Neural cell (in vitro differentiated cells): ENCODE measurements around the gene CCDC71.

Experiments
- EP300 ChIP-seq: fragments of 450-650 bp; conservative IDR thresholded peaks from 2 replicates; pipeline ENCODE4 v1.6.1; 2014; ENCODE audit warnings: antibody characterized with exemption, mild to moderate bottlenecking, moderate library complexity; ENCODE audit not compliant: poor library complexity, severe bottlenecking
- EZH2 ChIP-seq: fragments of 200-600, 300-800 bp; shearing (Covaris generic), sonication (generic); IDR thresholded peaks from 2 replicates; pipeline ENCODE4 v1.6.1; 2014; ENCODE audit warnings: antibody characterized with exemption, low read length, borderline replicate concordance, mild to moderate bottlenecking; ENCODE audit not compliant: insufficient read depth, poor library complexity, severe bottlenecking
- MXI1 ChIP-seq: fragments of 450-650 bp; conservative IDR thresholded peaks from 2 replicates; pipeline ENCODE4 v1.6.1; 2014; ENCODE audit warnings: antibody characterized with exemption, mild to moderate bottlenecking; ENCODE audit not compliant: poor library complexity, severe bottlenecking
- POLR2AphosphoS5 ChIP-seq: IDR thresholded peaks from 2 replicates; pipeline ENCODE4 v1.6.1; 2012
- RAD21 ChIP-seq: fragments of 450-650 bp; conservative IDR thresholded peaks from 2 replicates; pipeline ENCODE4 v1.6.1; 2014; ENCODE audit warnings: antibody characterized with exemption, mild to moderate bottlenecking, moderate library complexity
- SMC3 ChIP-seq: fragments of 450-650 bp; conservative IDR thresholded peaks from 2 replicates; pipeline ENCODE4 v1.6.1; 2014; ENCODE audit warnings: antibody characterized with exemption, mild to moderate bottlenecking, moderate library complexity; ENCODE audit not compliant: poor library complexity
- TAF1 ChIP-seq: IDR thresholded peaks from 2 replicates; pipeline ENCODE4 v1.6.1; 2012; ENCODE audit warnings: low read depth
- TF ChIP-seq, protein P1 (sequence below): fragments of 450-650 bp; IDR thresholded peaks from 2 replicates; pipeline ENCODE4 v1.5.1; 2014; ENCODE audit warnings: antibody characterized with exemption, mild to moderate bottlenecking, moderate library complexity; ENCODE audit not compliant: poor library complexity, severe bottlenecking
- TF ChIP-seq, protein P2 (sequence below): IDR thresholded peaks from 2 replicates; pipeline ENCODE4 v1.6.1; 2012; ENCODE audit warnings: borderline replicate concordance

DNA sequence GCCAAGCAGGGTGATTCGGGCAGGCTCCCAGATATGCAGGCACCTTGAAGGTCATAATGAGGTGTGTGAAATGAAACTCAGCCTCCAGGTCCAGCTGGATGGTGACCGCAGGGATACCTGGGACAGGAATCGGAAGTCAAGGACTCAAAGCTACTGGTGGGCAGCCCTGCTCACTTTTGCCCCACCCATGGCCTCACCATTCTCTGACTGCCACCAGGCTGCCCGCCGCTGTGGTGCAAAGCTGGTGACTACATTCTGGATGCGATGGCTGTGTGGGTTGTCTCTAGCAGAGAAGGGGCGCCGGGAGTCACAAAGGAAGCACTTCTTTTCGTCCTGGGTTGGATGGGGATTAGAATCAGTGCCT, 34.1 kb downstream of the CCDC71 start:
- TF ChIP-seq, protein P1, sequence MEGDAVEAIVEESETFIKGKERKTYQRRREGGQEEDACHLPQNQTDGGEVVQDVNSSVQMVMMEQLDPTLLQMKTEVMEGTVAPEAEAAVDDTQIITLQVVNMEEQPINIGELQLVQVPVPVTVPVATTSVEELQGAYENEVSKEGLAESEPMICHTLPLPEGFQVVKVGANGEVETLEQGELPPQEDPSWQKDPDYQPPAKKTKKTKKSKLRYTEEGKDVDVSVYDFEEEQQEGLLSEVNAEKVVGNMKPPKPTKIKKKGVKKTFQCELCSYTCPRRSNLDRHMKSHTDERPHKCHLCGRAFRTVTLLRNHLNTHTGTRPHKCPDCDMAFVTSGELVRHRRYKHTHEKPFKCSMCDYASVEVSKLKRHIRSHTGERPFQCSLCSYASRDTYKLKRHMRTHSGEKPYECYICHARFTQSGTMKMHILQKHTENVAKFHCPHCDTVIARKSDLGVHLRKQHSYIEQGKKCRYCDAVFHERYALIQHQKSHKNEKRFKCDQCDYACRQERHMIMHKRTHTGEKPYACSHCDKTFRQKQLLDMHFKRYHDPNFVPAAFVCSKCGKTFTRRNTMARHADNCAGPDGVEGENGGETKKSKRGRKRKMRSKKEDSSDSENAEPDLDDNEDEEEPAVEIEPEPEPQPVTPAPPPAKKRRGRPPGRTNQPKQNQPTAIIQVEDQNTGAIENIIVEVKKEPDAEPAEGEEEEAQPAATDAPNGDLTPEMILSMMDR: no peak
- TF ChIP-seq RAD21: no peak
- TF ChIP-seq EP300: no peak
- TF ChIP-seq SMC3: no peak
- no peak for TF ChIP-seq EZH2
- no peak for TF ChIP-seq POLR2AphosphoS5
- no peak for TF ChIP-seq TAF1
- TF ChIP-seq, protein P2, sequence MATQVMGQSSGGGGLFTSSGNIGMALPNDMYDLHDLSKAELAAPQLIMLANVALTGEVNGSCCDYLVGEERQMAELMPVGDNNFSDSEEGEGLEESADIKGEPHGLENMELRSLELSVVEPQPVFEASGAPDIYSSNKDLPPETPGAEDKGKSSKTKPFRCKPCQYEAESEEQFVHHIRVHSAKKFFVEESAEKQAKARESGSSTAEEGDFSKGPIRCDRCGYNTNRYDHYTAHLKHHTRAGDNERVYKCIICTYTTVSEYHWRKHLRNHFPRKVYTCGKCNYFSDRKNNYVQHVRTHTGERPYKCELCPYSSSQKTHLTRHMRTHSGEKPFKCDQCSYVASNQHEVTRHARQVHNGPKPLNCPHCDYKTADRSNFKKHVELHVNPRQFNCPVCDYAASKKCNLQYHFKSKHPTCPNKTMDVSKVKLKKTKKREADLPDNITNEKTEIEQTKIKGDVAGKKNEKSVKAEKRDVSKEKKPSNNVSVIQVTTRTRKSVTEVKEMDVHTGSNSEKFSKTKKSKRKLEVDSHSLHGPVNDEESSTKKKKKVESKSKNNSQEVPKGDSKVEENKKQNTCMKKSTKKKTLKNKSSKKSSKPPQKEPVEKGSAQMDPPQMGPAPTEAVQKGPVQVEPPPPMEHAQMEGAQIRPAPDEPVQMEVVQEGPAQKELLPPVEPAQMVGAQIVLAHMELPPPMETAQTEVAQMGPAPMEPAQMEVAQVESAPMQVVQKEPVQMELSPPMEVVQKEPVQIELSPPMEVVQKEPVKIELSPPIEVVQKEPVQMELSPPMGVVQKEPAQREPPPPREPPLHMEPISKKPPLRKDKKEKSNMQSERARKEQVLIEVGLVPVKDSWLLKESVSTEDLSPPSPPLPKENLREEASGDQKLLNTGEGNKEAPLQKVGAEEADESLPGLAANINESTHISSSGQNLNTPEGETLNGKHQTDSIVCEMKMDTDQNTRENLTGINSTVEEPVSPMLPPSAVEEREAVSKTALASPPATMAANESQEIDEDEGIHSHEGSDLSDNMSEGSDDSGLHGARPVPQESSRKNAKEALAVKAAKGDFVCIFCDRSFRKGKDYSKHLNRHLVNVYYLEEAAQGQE: no peak
- TF ChIP-seq MXI1: no peak
